Stimulated activated naive CD8-positive, alpha-beta T cell treated with anti-CD3 and anti-CD28 coated beads, Interleukin-15, Interleukin-2, amounts not matched to agents 100 ng/mL and 50 ng/mL, for 24 hours (primary cell): ENCODE results near the gene HNRNPR.

Experiments
- H3K27ac Mint-ChIP-seq: one replicate; pipeline ENCODE4 v1.8.0; 2021; ENCODE audit warnings: mild to moderate bottlenecking, mixed read lengths
- H3K27me3 Mint-ChIP-seq: one replicate; pipeline ENCODE4 v1.8.0; 2021; ENCODE audit warnings: mixed read lengths
- H3K36me3 Mint-ChIP-seq: one replicate; pipeline ENCODE4 v1.8.0; 2021; ENCODE audit warnings: low read depth, mixed read lengths
- H3K4me1 Mint-ChIP-seq: one replicate; pipeline ENCODE4 v1.8.0; 2021; ENCODE audit warnings: low read depth, mixed read lengths
- H3K4me3 Mint-ChIP-seq: one replicate; pipeline ENCODE4 v1.8.0; 2021; ENCODE audit warnings: mild to moderate bottlenecking, mixed read lengths
- H3K9me3 Mint-ChIP-seq: one replicate; pipeline ENCODE4 v1.8.0; 2021; ENCODE audit warnings: mixed read lengths

The HNRNPR gene

DNA sequence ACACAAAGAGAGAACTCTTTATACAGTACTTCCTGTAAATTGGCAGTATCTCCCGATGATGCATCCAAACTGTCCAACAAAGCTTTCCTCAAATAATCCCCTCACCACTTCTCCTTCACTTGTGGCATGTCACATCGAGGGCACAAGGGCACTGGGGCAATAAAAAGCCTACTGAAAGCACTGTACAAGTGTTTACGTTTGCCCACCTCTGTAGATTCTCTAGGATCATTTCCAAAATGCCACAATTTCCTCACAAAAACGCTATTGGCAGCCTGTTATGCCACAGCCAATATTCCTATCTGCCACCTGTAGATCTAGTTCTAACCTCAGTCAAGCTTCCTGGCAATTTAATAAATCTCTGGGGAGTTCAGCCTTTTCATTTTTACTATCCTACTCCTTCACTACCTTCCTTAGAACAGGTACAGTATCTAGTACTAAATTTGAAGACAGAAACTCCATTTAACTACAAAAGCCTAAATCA lies 39.9 kb downstream of the HNRNPR start:
- Mint-ChIP-seq H3K27me3 (no peaks in the 10 kb centered on the region), H3K36me3 (peaks cover 63% of the 10 kb centered on the region), H3K4me3 (no peak overlapping the region), H3K9me3 (no peaks in the 10 kb centered on the region), H3K4me1 (no peaks in the 10 kb centered on the region), H3K27ac (no peak overlapping the region)

GRCh38 chr1:23303524-23303923 lies 40.6 kb downstream of the HNRNPR start:
- Mint-ChIP-seq H3K36me3 (peaks cover 57% of the 10 kb centered on the region), H3K27ac (no peak overlapping the region), H3K9me3 (no peaks in the 10 kb centered on the region), H3K27me3 (no peaks in the 10 kb centered on the region), H3K4me3 (no peak overlapping the region), H3K4me1 (no peaks in the 10 kb centered on the region)

DNA sequence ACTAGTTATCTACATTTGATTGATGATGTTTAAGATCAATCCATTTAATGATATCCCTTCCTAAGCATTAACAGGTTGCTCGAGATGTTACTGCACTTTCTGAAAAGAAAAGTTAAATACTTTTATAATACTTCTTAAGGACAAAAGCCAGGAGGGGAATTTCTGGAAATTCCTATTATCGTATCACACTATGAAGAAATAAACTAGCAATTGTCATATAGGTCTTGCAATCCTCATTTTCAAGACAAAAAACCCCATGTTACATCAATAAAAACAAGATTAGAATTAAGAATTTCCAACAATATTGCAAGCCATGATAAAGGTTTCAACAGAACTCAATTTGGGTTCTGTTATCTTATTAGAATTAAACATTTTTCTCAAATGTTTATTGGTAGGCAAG lies 47.2 kb downstream of the HNRNPR start:
- Mint-ChIP-seq H3K4me3 (no peak overlapping the region), H3K9me3 (no peaks in the 10 kb centered on the region), H3K4me1 (no peaks in the 10 kb centered on the region), H3K27me3 (no peaks in the 10 kb centered on the region), H3K36me3 (peaks cover 40% of the 10 kb centered on the region), H3K27ac (no peak overlapping the region)

GRCh38 chr1:23291706-23292105 lies 52.4 kb downstream of the HNRNPR start:
- peaks cover 20% of the 10 kb centered on the region for H3K36me3 Mint-ChIP-seq
- no peak overlapping the region for H3K4me3 Mint-ChIP-seq
- H3K9me3 Mint-ChIP-seq: no peaks in the 10 kb centered on the region
- no peaks in the 10 kb centered on the region for H3K27me3 Mint-ChIP-seq
- no peaks in the 10 kb centered on the region for H3K4me1 Mint-ChIP-seq
- no peak overlapping the region for H3K27ac Mint-ChIP-seq

DNA sequence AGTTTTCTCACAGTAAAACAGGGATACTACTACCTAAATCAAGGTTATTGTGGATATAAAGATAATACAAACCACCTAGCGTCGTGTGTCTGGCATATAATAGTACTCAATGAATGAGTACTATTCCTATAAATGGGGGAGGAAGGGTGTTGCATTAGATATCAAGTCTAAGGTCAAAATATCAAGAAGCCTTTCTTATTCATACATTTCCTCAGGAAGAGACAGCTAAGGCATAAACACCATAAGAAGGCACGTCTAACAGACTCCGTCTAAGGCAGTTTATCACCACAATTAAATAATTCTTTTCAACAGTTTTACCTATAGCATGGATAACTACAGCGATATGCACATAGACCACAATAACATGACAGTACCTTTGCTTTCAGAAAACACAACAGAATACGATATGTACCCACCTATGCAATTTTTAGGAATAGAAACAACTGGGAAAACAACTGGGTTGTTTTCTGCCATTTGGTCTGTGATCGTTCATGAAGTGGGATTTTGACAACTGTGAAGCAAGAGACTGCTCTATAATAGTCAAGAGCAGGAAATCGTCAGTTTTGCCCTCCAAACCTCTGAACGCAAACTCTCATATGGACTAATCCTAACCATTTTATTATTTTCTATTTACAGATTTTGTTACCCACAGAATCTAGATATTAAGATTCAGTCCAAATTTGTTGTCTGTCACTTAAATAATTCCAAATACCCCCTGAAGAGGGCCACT lies 53.1 kb downstream of the HNRNPR start:
- Mint-ChIP-seq H3K36me3 (peaks cover 26% of the 10 kb centered on the region), H3K9me3 (no peaks in the 10 kb centered on the region), H3K4me1 (no peaks in the 10 kb centered on the region), H3K4me3 (no peak overlapping the region), H3K27me3 (no peaks in the 10 kb centered on the region), H3K27ac (no peak overlapping the region)

GRCh38 chr1:23288671-23289070 lies 55.4 kb downstream of the HNRNPR start:
- no peak overlapping the region for H3K4me3 Mint-ChIP-seq
- no peaks in the 10 kb centered on the region for H3K9me3 Mint-ChIP-seq
- H3K36me3 Mint-ChIP-seq: peaks cover 21% of the 10 kb centered on the region
- H3K27me3 Mint-ChIP-seq: no peaks in the 10 kb centered on the region
- no peak overlapping the region for H3K27ac Mint-ChIP-seq
- H3K4me1 Mint-ChIP-seq: no peaks in the 10 kb centered on the region

- no peak overlapping the region for H3K4me3 Mint-ChIP-seq
- H3K36me3 Mint-ChIP-seq: peaks cover 22% of the 10 kb centered on the region
- no peaks in the 10 kb centered on the region for H3K9me3 Mint-ChIP-seq
- H3K27me3 Mint-ChIP-seq: no peaks in the 10 kb centered on the region
- H3K27ac Mint-ChIP-seq: no peak overlapping the region
- H3K4me1 Mint-ChIP-seq: no peaks in the 10 kb centered on the region
Measured at GRCh38 chr1:23288201-23288600, 55.9 kb downstream of the HNRNPR start.

DNA sequence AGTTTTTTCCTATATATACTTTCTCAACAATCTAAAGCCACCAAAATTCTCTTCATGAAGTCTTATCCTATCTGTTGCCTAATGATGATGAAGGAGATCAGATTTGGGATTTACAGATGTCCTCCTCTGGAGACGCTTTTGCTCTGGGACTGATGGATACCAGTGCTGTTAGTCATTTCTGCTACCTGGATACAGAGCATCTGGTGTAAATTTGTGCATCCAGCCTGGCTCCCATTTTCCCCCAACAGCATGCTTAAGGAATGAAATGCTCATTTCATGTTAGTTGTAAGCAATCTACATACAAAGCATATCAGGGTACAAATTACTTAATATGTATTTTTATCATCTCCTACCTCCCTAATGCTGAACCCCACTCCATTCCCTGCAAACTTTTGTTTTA lies 57.7 kb downstream of the HNRNPR start:
- H3K9me3 Mint-ChIP-seq: no peaks in the 10 kb centered on the region
- no peaks in the 10 kb centered on the region for H3K4me1 Mint-ChIP-seq
- no peaks in the 10 kb centered on the region for H3K27me3 Mint-ChIP-seq
- no peak overlapping the region for H3K4me3 Mint-ChIP-seq
- peaks cover 34% of the 10 kb centered on the region for H3K36me3 Mint-ChIP-seq
- H3K27ac Mint-ChIP-seq: no peak overlapping the region

GRCh38 chr1:23283667-23284602 lies 60.1 kb downstream of the HNRNPR start:
- no peaks in the 10 kb centered on the region for H3K9me3 Mint-ChIP-seq
- H3K27ac Mint-ChIP-seq: no peak overlapping the region
- peaks cover 41% of the 10 kb centered on the region for H3K36me3 Mint-ChIP-seq
- H3K4me1 Mint-ChIP-seq: no peaks in the 10 kb centered on the region
- H3K4me3 Mint-ChIP-seq: no peak overlapping the region
- no peaks in the 10 kb centered on the region for H3K27me3 Mint-ChIP-seq

DNA sequence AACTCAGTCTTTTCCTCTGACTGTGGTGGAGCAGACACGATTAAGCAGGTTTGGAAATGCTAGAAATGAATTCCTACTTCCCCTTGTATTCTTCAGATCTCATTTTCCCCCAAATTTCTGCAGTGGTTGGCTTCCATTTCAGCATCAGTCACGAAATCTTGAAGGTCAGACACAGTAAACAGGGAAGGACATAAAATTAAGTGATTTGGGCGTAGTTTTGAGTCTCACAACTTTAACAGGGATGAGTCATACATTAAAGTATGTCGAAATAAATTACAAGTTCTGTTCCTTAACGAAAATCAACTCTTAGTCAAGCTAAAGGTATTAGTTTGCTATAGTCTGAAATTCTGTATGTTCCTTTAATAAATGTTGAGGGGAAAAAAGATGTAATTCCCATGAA lies 61.1 kb downstream of the HNRNPR start:
- Mint-ChIP-seq H3K27ac (no peak overlapping the region), H3K36me3 (peaks cover 41% of the 10 kb centered on the region), H3K27me3 (no peaks in the 10 kb centered on the region), H3K4me3 (no peak overlapping the region), H3K4me1 (no peaks in the 10 kb centered on the region), H3K9me3 (no peaks in the 10 kb centered on the region)

DNA sequence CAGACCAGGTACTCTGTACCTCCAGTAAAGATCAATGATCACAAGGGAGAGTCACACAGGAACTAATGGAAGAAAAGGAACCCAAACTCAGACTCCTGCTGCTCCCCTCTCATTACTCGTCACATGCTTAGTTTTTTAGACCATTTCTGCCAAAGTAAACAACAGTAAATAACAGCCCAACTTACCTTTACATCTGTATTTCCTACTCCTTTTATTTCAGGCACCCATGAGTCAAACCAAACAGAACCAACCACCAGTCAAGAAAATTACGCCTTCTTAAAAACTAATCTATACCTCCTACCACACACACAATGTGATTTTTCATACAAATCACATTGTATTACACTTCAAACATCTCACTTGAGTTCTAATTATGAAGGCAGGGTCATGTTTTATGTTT lies 65.4 kb downstream of the HNRNPR start:
- Mint-ChIP-seq H3K4me3 (no peak overlapping the region), H3K4me1 (no peaks in the 10 kb centered on the region), H3K36me3 (peaks cover 21% of the 10 kb centered on the region), H3K27me3 (peaks cover 15% of the 10 kb centered on the region), H3K9me3 (no peaks in the 10 kb centered on the region), H3K27ac (no peak overlapping the region)

- H3K27ac Mint-ChIP-seq: no peak overlapping the region
- H3K4me1 Mint-ChIP-seq: no peaks in the 10 kb centered on the region
- H3K36me3 Mint-ChIP-seq: peaks cover 8% of the 10 kb centered on the region
- H3K9me3 Mint-ChIP-seq: no peaks in the 10 kb centered on the region
- peaks cover 20% of the 10 kb centered on the region for H3K27me3 Mint-ChIP-seq
- H3K4me3 Mint-ChIP-seq: no peak overlapping the region
Measured at GRCh38 chr1:23276531-23276930, 67.6 kb downstream of the HNRNPR start.

DNA sequence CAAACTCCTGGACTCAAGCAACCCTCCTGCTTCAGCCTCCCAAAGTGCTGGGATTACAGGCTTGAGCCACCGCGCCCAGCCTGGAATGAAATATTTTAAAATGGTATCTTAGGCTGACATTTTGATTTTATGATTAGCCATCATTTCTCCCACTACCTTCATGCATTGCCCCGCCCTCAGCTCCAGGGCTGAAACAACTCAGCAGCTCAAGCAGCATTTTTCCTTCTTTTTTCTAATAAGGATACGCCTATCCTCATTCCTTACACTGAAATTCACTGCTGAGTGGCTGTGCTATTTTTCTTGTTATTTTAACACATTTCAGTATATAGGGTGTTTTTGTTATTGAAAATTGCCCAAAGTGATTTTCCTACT lies 70.0 kb downstream of the HNRNPR start:
- no peaks in the 10 kb centered on the region for H3K36me3 Mint-ChIP-seq
- H3K4me1 Mint-ChIP-seq: no peaks in the 10 kb centered on the region
- peaks cover 32% of the 10 kb centered on the region for H3K27me3 Mint-ChIP-seq
- H3K9me3 Mint-ChIP-seq: no peaks in the 10 kb centered on the region
- H3K4me3 Mint-ChIP-seq: no peak overlapping the region
- no peak overlapping the region for H3K27ac Mint-ChIP-seq

DNA sequence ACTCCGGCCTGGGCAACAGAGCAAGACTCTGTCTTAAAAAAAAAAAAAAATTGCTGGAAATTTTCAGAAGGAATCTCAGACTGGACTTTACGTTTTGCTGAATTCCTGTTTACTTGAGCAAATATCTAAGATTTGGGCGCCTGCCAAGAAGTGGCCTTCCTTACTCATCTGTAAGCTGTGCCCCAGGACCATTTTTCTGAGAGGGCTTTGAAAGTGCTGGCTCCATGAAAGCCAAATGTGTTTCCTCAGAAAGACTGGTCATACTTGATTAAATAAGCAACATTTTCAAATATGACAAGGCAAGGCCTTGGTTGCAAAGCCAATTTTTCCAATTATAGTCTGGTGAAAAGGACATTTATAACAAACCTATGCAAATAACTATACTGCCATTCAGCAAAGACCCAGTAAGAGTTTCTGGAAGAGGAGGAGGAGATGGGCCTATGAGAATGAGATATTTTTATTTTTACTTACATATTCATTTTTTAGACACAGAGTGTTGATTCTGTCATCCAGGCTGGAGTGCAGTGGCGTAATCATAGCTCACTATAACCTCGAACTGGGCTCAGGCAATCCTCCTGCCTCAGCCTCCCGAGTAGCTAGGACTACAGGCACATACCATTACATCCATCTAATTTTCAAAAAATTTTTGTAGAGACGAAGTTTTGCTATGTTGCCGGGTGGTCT lies 70.5 kb downstream of the HNRNPR start:
- no peak overlapping the region for H3K27ac Mint-ChIP-seq
- no peaks in the 10 kb centered on the region for H3K4me1 Mint-ChIP-seq
- no peaks in the 10 kb centered on the region for H3K9me3 Mint-ChIP-seq
- H3K27me3 Mint-ChIP-seq: peaks cover 36% of the 10 kb centered on the region
- no peak overlapping the region for H3K4me3 Mint-ChIP-seq
- no peaks in the 10 kb centered on the region for H3K36me3 Mint-ChIP-seq

GRCh38 chr1:23263380-23263887 lies 80.7 kb downstream of the HNRNPR start:
- Mint-ChIP-seq H3K27me3 (peaks cover 3% of the 10 kb centered on the region), H3K4me1 (no peaks in the 10 kb centered on the region), H3K27ac (no peak overlapping the region), H3K9me3 (no peaks in the 10 kb centered on the region), H3K4me3 (no peak overlapping the region), H3K36me3 (no peaks in the 10 kb centered on the region)
